ENCODE measurements around the gene SEMA4B. TPM values are rescaled to one million over a fixed set of nuclear protein-coding genes. Genes with fewer than 3 reads are reported as not detected.
"Not testable (repeated sequence)": the region's sequence is repeated elsewhere in the genome, so short reads cannot be mapped to it uniquely, and the experiment has no call there.

Gene SEMA4B
- total RNA-seq, 4 donors from 2014 or later: 115 to 193 (median 134) TPM

DNA sequence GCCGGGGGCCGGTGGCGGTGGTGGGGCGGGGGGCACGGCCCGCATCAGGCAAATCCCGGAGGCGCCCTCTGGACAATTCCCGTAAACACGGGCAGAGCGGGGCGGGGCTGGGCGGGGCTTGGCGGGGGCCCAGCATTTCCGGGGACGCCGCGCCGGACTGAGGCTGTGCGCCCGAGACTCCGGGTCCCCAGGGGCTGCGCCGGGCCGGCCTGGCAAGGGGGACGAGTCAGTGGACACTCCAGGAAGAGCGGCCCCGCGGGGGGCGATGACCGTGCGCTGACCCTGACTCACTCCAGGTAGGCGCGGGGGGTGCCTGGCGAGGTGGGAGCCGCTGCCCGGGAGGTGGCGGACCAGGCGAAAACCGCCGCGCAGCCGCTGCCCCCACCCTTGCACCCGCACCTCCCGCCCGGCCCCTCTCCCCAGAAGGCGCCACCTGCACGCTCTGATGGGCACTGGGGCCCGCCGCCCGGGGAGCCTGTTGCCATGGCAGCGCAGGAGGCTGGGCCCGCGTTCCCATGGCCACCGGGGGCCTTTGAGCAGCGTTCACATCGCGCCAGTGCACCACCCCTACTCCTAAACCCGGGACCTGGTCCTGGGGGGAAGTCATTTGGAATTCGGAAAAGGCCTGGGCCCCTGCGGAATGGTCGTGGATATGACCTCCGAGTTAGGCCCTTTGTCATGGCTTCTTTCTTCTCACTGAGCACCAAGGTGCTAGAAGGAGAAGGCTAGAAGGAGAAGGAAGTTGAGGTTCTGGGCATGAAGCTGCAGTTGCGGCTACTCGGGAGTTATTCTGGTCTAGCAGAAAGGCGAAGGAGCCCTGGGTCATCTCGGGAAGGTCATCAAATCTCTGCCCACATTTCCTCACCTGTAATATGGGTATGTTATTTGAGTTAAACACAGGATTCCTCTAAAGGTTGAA lies 16.1 kb upstream of the SEMA4B start:
- whole genome bisulfite sequencing, 2 donors (ENCODE audit: low coverage in 1 of 2): 3% methylated on average over 47 of the region's 67 CpGs; no CpG with 5 or more reads in 1 of the 2 donors
- intact Hi-C loops (cut with DNase I; ENCODE audit: low total_unique reads) (no loop called here), in situ Hi-C loops (cut with MboI; ENCODE audit: low pct_ligation_motif_present in 1 of 4, low pct_unique_long_range_greater_than_20kb in 1 of 4, low sequenced_read_pairs in 3 of 4) (no loop called here)
- Histone ChIP-seq H3K4me3 (peak overlapping the region; percentile 66 to 92 (median 78)), H3K4me1 (peaks cover 23 to 74% (median 37%) of the 10 kb centered on the region in 4 donors), H3K36me3 (no peaks in the 10 kb centered on the region), H3K27me3 (no peaks in the 10 kb centered on the region), H3K9me3 (no peaks in the 10 kb centered on the region), H3K27ac (peak overlapping the region; percentile 89 to 99 (median 98))
- DNase-seq: peak; percentile 81
- TF ChIP-seq EP300 (IDR thresholded peaks at IDR 0.05; ENCODE audit: low read depth): peak; percentile 43
- peak; percentile 73 for TF ChIP-seq POLR2A (IDR thresholded peaks at IDR 0.05)
- TF ChIP-seq, protein P1, sequence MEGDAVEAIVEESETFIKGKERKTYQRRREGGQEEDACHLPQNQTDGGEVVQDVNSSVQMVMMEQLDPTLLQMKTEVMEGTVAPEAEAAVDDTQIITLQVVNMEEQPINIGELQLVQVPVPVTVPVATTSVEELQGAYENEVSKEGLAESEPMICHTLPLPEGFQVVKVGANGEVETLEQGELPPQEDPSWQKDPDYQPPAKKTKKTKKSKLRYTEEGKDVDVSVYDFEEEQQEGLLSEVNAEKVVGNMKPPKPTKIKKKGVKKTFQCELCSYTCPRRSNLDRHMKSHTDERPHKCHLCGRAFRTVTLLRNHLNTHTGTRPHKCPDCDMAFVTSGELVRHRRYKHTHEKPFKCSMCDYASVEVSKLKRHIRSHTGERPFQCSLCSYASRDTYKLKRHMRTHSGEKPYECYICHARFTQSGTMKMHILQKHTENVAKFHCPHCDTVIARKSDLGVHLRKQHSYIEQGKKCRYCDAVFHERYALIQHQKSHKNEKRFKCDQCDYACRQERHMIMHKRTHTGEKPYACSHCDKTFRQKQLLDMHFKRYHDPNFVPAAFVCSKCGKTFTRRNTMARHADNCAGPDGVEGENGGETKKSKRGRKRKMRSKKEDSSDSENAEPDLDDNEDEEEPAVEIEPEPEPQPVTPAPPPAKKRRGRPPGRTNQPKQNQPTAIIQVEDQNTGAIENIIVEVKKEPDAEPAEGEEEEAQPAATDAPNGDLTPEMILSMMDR (IDR thresholded peaks at IDR 0.05): peak in 2 of 5 experiments; percentile 8 to 13
- peak; percentile 65 to 87 (median 76) for TF ChIP-seq POLR2AphosphoS5 (IDR thresholded peaks at IDR 0.05)

DNA sequence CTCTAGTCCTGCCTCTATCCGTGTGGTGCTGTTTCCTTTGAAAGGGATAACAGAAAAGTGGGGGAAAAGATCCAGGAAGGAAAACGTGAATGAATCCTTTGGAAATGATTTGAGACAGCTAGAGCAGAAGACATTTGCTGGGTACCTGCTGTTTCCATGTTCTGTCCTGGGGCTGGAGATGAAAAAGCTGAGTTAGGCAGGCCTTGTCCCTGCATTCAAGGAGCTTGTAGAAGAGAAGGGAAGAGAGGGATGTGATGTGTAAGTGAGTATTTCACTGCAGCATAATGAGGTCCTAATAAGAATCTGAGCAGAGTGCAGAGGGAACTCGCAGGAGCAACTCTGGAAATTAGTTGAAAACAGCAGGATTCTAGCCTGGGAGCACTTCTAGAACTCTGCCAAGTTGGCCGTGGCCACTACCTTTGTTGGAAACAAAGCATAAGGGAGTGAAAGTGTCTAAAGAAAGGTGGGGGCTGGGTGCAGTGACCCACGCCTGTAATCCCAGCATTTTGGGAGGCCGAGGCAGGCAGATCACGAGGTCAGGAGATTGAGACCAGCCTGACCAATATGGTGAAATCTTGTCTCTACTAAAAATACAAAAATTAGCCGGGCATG lies 13.8 kb upstream of the SEMA4B start:
- no peaks in the 10 kb centered on the region for H3K27me3 ChIP-seq
- peak overlapping the region; percentile 65 to 99 (median 92) for H3K27ac ChIP-seq
- no peaks in the 10 kb centered on the region for H3K9me3 ChIP-seq
- TF ChIP-seq, protein P1 (IDR thresholded peaks at IDR 0.05): no peak
- TF ChIP-seq POLR2AphosphoS5 (IDR thresholded peaks at IDR 0.05) (no peak), EP300 (IDR thresholded peaks at IDR 0.05; ENCODE audit: low read depth) (no peak), POLR2A (IDR thresholded peaks at IDR 0.05) (no peak)
- peak overlapping the region in 1 of 4 donors; percentile 66 for H3K4me3 ChIP-seq
- in situ Hi-C loops (cut with MboI; ENCODE audit: low pct_ligation_motif_present in 1 of 4, low pct_unique_long_range_greater_than_20kb in 1 of 4, low sequenced_read_pairs in 3 of 4) (no loop called here), intact Hi-C loops (cut with DNase I; ENCODE audit: low total_unique reads) (no loop called here)
- no peaks in the 10 kb centered on the region for H3K36me3 ChIP-seq
- DNase-seq: no peak
- 69% methylated on average over 3 to 8 of the region's 8 CpGs for WGBS, 2 donors (ENCODE audit: low coverage in 1 of 2)
- peaks cover 46 to 92% (median 59%) of the 10 kb centered on the region in 4 donors for H3K4me1 ChIP-seq

DNA sequence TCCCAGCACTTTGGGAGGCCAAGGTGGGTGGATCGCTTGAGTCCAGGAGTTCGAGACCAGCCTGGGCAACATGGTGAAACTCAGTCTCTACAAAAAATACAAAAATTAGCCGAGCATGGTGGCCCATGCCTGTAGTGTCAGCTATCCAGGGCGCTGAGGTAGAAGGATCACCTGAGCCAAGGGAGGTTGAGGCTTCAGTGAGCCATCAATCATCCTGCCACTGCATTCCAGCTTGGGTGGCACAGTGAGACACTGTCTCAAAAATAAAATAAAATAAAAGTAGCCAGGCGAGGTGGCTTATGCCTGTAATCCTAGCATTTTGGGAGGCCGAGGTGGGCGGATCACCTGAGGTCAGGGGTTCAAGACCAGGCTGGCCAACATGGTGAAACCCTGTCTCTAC lies 13.1 kb upstream of the SEMA4B start:
- in situ Hi-C loops (cut with MboI; ENCODE audit: low pct_ligation_motif_present in 1 of 4, low pct_unique_long_range_greater_than_20kb in 1 of 4, low sequenced_read_pairs in 3 of 4); H3K4me3 ChIP-seq; H3K27me3 ChIP-seq; intact Hi-C loops (cut with DNase I; ENCODE audit: low total_unique reads); DNase-seq; H3K36me3 ChIP-seq; H3K9me3 ChIP-seq: not testable (repeated sequence)
- Histone ChIP-seq H3K4me1 (peaks cover 53 to 92% (median 65%) of the 10 kb centered on the region in 4 donors), H3K27ac (peak overlapping the region; percentile 21 to 99 (median 89))
- WGBS, 2 donors (ENCODE audit: low coverage in 1 of 2): 96% methylated on average over 7 of the region's 7 CpGs; no CpG with 5 or more reads in 1 of the 2 donors

DNA sequence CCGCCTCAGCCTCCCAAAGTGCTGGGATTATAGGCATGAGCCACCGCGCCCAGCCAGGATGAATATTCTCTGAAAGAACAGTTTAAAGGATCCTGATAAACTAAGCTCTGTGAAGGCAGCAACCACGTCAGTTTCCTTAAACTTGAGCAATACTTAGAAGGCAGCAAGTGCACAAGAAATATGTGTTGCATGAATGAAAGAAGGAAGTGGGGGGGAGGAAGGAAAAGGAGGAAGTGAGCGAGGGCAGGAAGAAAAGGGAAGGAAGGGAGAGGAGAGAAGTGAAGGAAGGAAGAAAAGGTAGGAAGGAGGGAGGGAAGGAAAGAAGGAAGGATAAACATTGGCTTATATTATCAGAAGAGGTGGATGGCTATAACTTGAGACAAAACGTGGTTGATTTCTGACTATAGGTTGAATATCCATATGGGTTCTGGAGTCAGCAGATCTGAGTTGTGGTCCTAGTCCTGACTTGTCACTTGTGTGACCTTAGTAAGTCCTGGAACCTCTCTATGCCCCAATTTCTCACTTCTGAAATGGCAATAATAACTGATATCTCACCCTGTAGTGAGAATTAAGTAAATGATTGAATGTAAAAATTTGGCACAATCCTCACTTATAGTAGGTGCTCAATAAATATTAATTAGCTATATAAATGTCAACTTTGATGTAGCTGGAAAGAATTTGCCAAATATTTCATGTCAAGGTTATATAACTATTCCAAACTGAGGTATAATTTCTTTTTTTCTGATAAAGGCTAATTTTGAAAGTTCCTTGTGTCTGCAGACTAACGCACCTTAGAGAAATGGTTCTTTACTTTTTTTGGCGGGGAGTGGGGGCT lies 12.0 kb upstream of the SEMA4B start:
- in situ Hi-C loops (cut with MboI; ENCODE audit: low pct_ligation_motif_present in 1 of 4, low pct_unique_long_range_greater_than_20kb in 1 of 4, low sequenced_read_pairs in 3 of 4) (no loop called here), intact Hi-C loops (cut with DNase I; ENCODE audit: low total_unique reads) (no loop called here)
- no peak overlapping the region for H3K4me3 ChIP-seq
- peaks cover 56 to 89% (median 63%) of the 10 kb centered on the region in 4 donors for H3K4me1 ChIP-seq
- H3K27ac ChIP-seq: peak overlapping the region; percentile 82 to 99 (median 94)
- no peak for DNase-seq
- H3K27me3 ChIP-seq: no peaks in the 10 kb centered on the region
- H3K36me3 ChIP-seq: no peaks in the 10 kb centered on the region
- 69 to 70% methylated on average over 8 of the region's 8 CpGs for WGBS, 2 donors (ENCODE audit: low coverage in 1 of 2)
- no peak for TF ChIP-seq EP300 (IDR thresholded peaks at IDR 0.05; ENCODE audit: low read depth)
- no peak for TF ChIP-seq POLR2AphosphoS5 (IDR thresholded peaks at IDR 0.05)
- no peak for TF ChIP-seq POLR2A (IDR thresholded peaks at IDR 0.05)
- TF ChIP-seq, protein P1 (IDR thresholded peaks at IDR 0.05): no peak
- no peaks in the 10 kb centered on the region for H3K9me3 ChIP-seq

Data from transverse colon (tissue), 4 donors.